HFF-Myc (cell line): ENCODE measurements around the gene CFAP65.

Source experiments
- DNase-seq: peaks from one replicate; pipeline ENCODE4 v3.0.0-alpha.2; 2011; ENCODE audit warnings: low read depth; ENCODE audit errors: extremely low read depth
- H3K4me3 ChIP-seq: replicated peaks from 2 replicates; pipeline ENCODE4 v1.5.1; 2011; ENCODE audit warnings: low read depth, mild to moderate bottlenecking, control low read depth, low read length
- CTCF ChIP-seq: IDR thresholded peaks from 2 replicates; pipeline ENCODE4 v1.5.1; 2012; ENCODE audit warnings: mild to moderate bottlenecking, low read depth, low read length, control low read depth; ENCODE audit errors: missing control alignments

CFAP65 gene

GRCh38 chr2:219027511-219028055 lies 13.7 kb downstream of the CFAP65 start:
- no peak for DNase-seq
- no peak for TF ChIP-seq CTCF
- H3K4me3 ChIP-seq = no peak overlapping the region

- no peak for TF ChIP-seq CTCF
- no peak for DNase-seq
- H3K4me3 ChIP-seq = no peak overlapping the region
Observed at GRCh38 chr2:219026946-219027345, 14.4 kb downstream of the CFAP65 start.

- H3K4me3 ChIP-seq = no peak overlapping the region
- TF ChIP-seq CTCF = no peak
- DNase-seq = no peak
Observed at GRCh38 chr2:219025637-219026585, 15.4 kb downstream of the CFAP65 start.

GRCh38 chr2:219024059-219024458 lies 17.3 kb downstream of the CFAP65 start:
- DNase-seq = no peak
- no peak overlapping the region for H3K4me3 ChIP-seq
- no peak for TF ChIP-seq CTCF

- DNase-seq = no peak
- TF ChIP-seq CTCF = no peak
- H3K4me3 ChIP-seq = no peak overlapping the region
Observed at GRCh38 chr2:219023045-219023605, 18.2 kb downstream of the CFAP65 start.

- no peak for TF ChIP-seq CTCF
Observed at GRCh38 chr2:219022616-219023015, 18.7 kb downstream of the CFAP65 start.

More at GRCh38 chr2:219022616-219023015, 18.7 kb downstream of the CFAP65 start:
- no peak for DNase-seq
- H3K4me3 ChIP-seq = no peak overlapping the region
